PC-9 (cell line): ENCODE results near the gene SPECC1L. TPM values are rescaled to one million over a fixed set of nuclear protein-coding genes. Genes with fewer than 3 reads are reported as not detected.

Source experiments
- BruUV-seq: library from RNA; stranded (reverse); fragments of 400-500 nt; replicated peaks from 2 replicates; lab custom pipeline; 2021; lab: Mats Ljungman, UMichigan
- CTCF ChIA-PET: fragments of 300-600 bp; sonication (Branson Sonifier 250); formaldehyde crosslinking; loops from one replicate; lab custom pipeline; 2022; ENCODE audit warnings: antibody characterized with exemption; lab: Charles Lee
- POLR2A ChIA-PET: fragments of 300-600 bp; sonication (Branson Sonifier 250); formaldehyde crosslinking; loops from one replicate; lab custom pipeline; 2022; ENCODE audit warnings: antibody characterized with exemption; ENCODE audit not compliant: unreplicated experiment; lab: Charles Lee
- DNase-seq, 2 experiments: peaks; one replicate each; pipeline versions ENCODE4 v3.0.0 to v3.0.0-alpha.2; 2015 to 2022; ENCODE audit warnings: mixed read lengths in 1 of 2
- H2AFZ ChIP-seq: fragments of 200-600 bp; sonication (generic); 2 replicates; pipeline ENCODE4 v1.8.1; 2017; ENCODE audit warnings: antibody characterized with exemption
- H3F3A ChIP-seq: fragments of 200-600 bp; sonication (generic); 2 replicates; pipeline ENCODE4 v1.8.1; 2017; ENCODE audit warnings: antibody characterized with exemption, mild to moderate bottlenecking, low read depth; ENCODE audit not compliant: insufficient read depth
- H3K27ac ChIP-seq: fragments of 200-600 bp; sonication (generic); 2 replicates; pipeline ENCODE4 v1.6.1; 2016; ENCODE audit warnings: mixed run types
- H3K27me3 ChIP-seq: fragments of 200-600 bp; sonication (generic); 2 replicates; pipeline ENCODE4 v1.6.1; 2016; ENCODE audit warnings: low read depth, mixed run types; ENCODE audit not compliant: insufficient read depth
- H3K36me3 ChIP-seq: fragments of 200-600 bp; sonication (generic); 2 replicates; pipeline ENCODE4 v1.6.1; 2016; ENCODE audit warnings: low read depth, mixed run types
- H3K4me1 ChIP-seq: fragments of 200-600 bp; sonication (generic); replicated peaks from 2 replicates; pipeline ENCODE4 v1.6.1; 2016; ENCODE audit warnings: mixed run types; ENCODE audit not compliant: insufficient read depth
- H3K4me2 ChIP-seq: fragments of 200-600 bp; sonication (generic); 2 replicates; pipeline ENCODE4 v1.6.1; 2017; ENCODE audit warnings: mixed run types
- H3K4me3 ChIP-seq: fragments of 200-600 bp; sonication (generic); 2 replicates; pipeline ENCODE4 v1.6.1; 2016; ENCODE audit warnings: mixed run types
- H3K79me2 ChIP-seq: fragments of 200-600 bp; sonication (generic); 2 replicates; pipeline ENCODE4 v1.6.1; 2017; ENCODE audit warnings: low read depth, mixed run types
- H3K9me2 ChIP-seq: fragments of 200-600 bp; sonication (generic); 2 replicates; pipeline ENCODE4 v1.8.1; 2017; ENCODE audit warnings: mild to moderate bottlenecking; ENCODE audit not compliant: insufficient read depth
- H3K9me3 ChIP-seq: fragments of 200-600 bp; sonication (generic); 2 replicates; pipeline ENCODE4 v1.8.1; 2016; ENCODE audit warnings: low read depth; ENCODE audit not compliant: insufficient read depth
- H4K20me1 ChIP-seq: fragments of 200-600 bp; sonication (generic); 2 replicates; pipeline ENCODE4 v1.8.1; 2017; ENCODE audit not compliant: insufficient read depth
- CTCF ChIP-seq: fragments of 200-600 bp; sonication (generic); conservative IDR thresholded peaks from 2 replicates; pipeline ENCODE4 v1.6.1; 2017; ENCODE audit warnings: mixed run types, antibody characterized with exemption, mild to moderate bottlenecking, moderate library complexity
- EZH2 ChIP-seq: fragments of 200-600 bp; sonication (generic); IDR thresholded peaks from 2 replicates; pipeline ENCODE4 v1.8.0; 2017; ENCODE audit warnings: antibody characterized with exemption, low read depth
- intact Hi-C: fragments of 100-400 bp; cut with micrococcal nuclease; formaldehyde crosslinking; loops from one replicate; pipeline ENCODE4 v1.10.0; 2022; ENCODE audit not compliant: unreplicated experiment
- total RNA-seq: library from RNA; stranded (reverse); gene quantifications from 2 replicates; pipeline ENCODE4 v1.2.3, GENCODE V29; 2021

The SPECC1L gene
- total RNA-seq, 1 experiment from 2014 or later: 38.9 TPM

DNA sequence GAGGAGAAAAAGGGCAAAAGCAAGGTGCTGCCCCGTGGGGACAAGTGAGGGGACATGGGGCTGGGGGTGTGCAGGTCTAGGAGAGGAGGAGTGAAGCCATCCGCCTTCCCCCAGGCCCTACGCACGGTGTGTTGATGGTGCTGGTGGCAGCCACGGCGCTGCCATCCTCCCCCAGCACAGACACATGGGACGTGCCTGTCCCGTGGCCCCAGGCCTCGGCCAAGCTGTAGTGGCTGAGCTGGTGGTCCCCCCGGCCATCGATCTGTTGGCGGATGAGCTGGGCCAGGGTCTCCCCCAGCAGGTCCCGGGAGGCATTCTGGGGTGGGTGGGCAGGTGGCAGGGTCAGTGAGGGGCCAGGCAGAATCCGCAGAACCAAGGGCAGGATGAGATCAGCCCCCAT, 44.7 kb upstream of the SPECC1L start:
- DNase-seq: no peak
- H3K27me3 ChIP-seq: no peaks in the 10 kb centered on the region
- TF ChIP-seq CTCF (no peak), EZH2 (no peak)
- no peak overlapping the region for H3K4me3 ChIP-seq
- intact Hi-C loops: no loop called here
- no peaks in the 10 kb centered on the region for H3K9me3 ChIP-seq
- H3K27ac ChIP-seq: no peak overlapping the region
- no peaks in the 10 kb centered on the region for H3K36me3 ChIP-seq
- no peaks in the 10 kb centered on the region for H3F3A ChIP-seq
- BruUV-seq: no TSS peak
- H4K20me1 ChIP-seq: no peaks in the 10 kb centered on the region
- no peak overlapping the region for H2AFZ ChIP-seq
- H3K4me2 ChIP-seq: no peak overlapping the region
- no peaks in the 10 kb centered on the region for H3K79me2 ChIP-seq
- ChIA-PET POLR2A (interaction anchor here (0.6 kb wide), 1 partner anchor 25 kb away, joined by 4 read pairs; no protein-coding TSS in a partner anchor), CTCF (no interaction called here)
- H3K9me2 ChIP-seq: no peaks in the 10 kb centered on the region
- no peaks in the 10 kb centered on the region for H3K4me1 ChIP-seq

DNA sequence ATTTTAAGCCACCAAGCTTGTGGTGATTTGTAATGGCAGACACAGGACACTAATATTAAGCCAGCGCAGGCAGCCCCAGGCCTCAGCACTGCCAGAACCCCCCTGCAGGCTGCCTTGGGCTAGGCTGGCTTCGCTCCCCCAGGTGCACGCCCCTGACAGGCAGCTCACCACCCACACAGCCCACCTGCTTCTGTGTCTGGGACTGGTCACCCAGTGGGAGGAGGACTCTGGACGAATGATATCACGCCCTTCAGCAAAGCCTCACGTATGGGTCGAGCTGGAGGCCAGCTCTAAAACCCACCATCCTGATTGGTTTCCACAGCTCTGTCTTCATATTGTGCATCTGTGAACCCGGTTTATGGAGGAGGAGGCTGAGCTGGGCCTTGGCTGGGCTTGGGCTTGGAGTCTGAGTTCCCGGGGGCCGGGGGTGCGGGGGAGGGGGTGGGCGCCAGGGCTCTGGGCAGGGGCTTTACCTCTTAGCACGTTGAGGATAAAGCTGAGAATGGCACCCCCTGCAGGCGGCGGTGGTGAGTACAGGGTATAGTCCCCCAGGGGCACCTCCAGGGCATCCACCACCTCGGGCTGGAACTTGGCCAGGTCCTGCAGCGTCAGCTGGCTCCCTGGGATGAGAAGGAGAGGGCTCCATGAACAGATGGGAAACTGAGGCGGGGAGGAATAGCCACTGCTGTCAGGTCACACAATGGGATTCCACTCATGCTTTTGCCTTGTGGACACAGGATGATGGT, 39.5 kb upstream of the SPECC1L start:
- no peaks in the 10 kb centered on the region for H3K36me3 ChIP-seq
- CTCF ChIA-PET: no interaction called here
- no TSS peak for BruUV-seq
- no peak overlapping the region for H3K4me2 ChIP-seq
- no peaks in the 10 kb centered on the region for H3F3A ChIP-seq
- TF ChIP-seq EZH2 (no peak), CTCF (peak; percentile 34; the same call in 1 of the 2 replicates)
- H2AFZ ChIP-seq: no peak overlapping the region
- no peaks in the 10 kb centered on the region for H3K9me2 ChIP-seq
- no peaks in the 10 kb centered on the region for H3K27me3 ChIP-seq
- no peaks in the 10 kb centered on the region for H3K4me1 ChIP-seq
- intact Hi-C loops: no loop called here
- H3K9me3 ChIP-seq: no peaks in the 10 kb centered on the region
- POLR2A ChIA-PET: no interaction called here
- no peak overlapping the region for H3K27ac ChIP-seq
- no peak overlapping the region for H3K4me3 ChIP-seq
- no peaks in the 10 kb centered on the region for H4K20me1 ChIP-seq
- no peak for DNase-seq
- H3K79me2 ChIP-seq: no peaks in the 10 kb centered on the region

DNA sequence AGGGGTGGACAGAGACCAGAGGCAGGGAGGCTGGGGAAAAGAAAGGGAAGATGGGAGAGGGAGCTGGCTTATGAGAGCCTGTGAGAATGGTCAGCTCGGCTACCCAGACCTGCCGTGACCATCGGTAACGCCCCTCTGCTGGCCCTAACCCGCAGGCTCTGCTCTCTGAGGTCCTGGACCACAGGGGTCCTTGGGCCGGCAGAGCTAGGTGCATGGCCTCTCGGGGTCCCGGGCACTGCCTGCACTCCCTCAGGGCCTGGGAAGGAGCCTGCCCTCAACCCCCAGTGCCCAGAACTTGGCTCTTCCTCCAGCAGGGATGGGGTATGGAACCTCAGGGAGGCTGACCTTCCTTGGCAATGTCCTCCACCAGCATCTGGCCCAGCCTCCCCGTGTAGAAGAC, 38.9 kb upstream of the SPECC1L start:
- H3K27ac ChIP-seq: no peak overlapping the region

More for the DNA sequence above, 38.9 kb upstream of the SPECC1L start:
- TF ChIP-seq CTCF: no peak
- no peak for TF ChIP-seq EZH2
- H3F3A ChIP-seq: no peaks in the 10 kb centered on the region
- no peaks in the 10 kb centered on the region for H3K9me3 ChIP-seq
- intact Hi-C loops: no loop called here
- no peaks in the 10 kb centered on the region for H3K79me2 ChIP-seq
- no peak for DNase-seq
- no peaks in the 10 kb centered on the region for H4K20me1 ChIP-seq
- H3K9me2 ChIP-seq: no peaks in the 10 kb centered on the region
- no peaks in the 10 kb centered on the region for H3K36me3 ChIP-seq
- no peak overlapping the region for H3K4me2 ChIP-seq
- no peaks in the 10 kb centered on the region for H3K4me1 ChIP-seq
- BruUV-seq: no TSS peak
- ChIA-PET CTCF (no interaction called here), POLR2A (no interaction called here)
- no peak overlapping the region for H3K4me3 ChIP-seq
- no peak overlapping the region for H2AFZ ChIP-seq
- no peaks in the 10 kb centered on the region for H3K27me3 ChIP-seq
